ENCODE measurements around the gene RRP9. TPM values are rescaled to one million over a fixed set of nuclear protein-coding genes. Genes with fewer than 3 reads are reported as not detected.

Gene RRP9
- total and polyA plus RNA-seq, 2 donors (not counting 3 experiments of a cell fraction or from before 2014, with no cell fraction given), result 26.0 to 30.1 TPM

GRCh38 chr3:51966486-51966885, 24.8 kb upstream of the RRP9 start:
- TF ChIP-seq MAX (IDR thresholded peaks at IDR 0.05; ENCODE audit: insufficient read depth, insufficient read length) (no peak), EZH2 (IDR thresholded peaks at IDR 0.05; ENCODE audit: borderline replicate concordance, low read depth, low read length, severe bottlenecking) (no peak), MYC (IDR thresholded peaks at IDR 0.05; ENCODE audit: low read depth, low read length) (no peak), FOS (IDR thresholded peaks at IDR 0.05; ENCODE audit: borderline replicate concordance, insufficient read depth, low read length) (no peak), JUN (IDR thresholded peaks at IDR 0.05; ENCODE audit: borderline replicate concordance, insufficient read depth, insufficient read length, low read depth) (no peak), POLR2AphosphoS5 (IDR thresholded peaks at IDR 0.05; ENCODE audit: insufficient read depth, low read depth, low read length) (no peak), CTCF (IDR thresholded peaks at IDR 0.05; ENCODE audit: extremely low read depth in 1 of 2, insufficient read depth in 1 of 2, low read depth in 1 of 2, low read length in 2 of 2) (no peak), GATA2 (IDR thresholded peaks at IDR 0.05; ENCODE audit: insufficient read depth, insufficient read length, low read depth, low read length) (no peak), POLR2A (IDR thresholded peaks at IDR 0.05; ENCODE audit: low read depth, low read length) (no peak)
- H3K79me2 ChIP-seq (ENCODE audit: control insufficient read depth, insufficient read depth, low read length), result no peaks in the 10 kb centered on the region
- H3K36me3 ChIP-seq (ENCODE audit: control insufficient read depth in 2 of 2, extremely low read depth in 1 of 2, insufficient read depth in 2 of 2, low read length in 2 of 2), result no peaks in the 10 kb centered on the region
- H3K9ac ChIP-seq (replicated peaks; ENCODE audit: extremely low read depth, insufficient read depth, low read length), result peak overlapping the region; percentile 89
- no peaks in the 10 kb centered on the region for H3K9me1 ChIP-seq (replicated peaks; ENCODE audit: control insufficient read depth, extremely low read depth, insufficient read depth, low read length)
- no TSS peak for BruUV-seq (replicated peaks)
- no peaks in the 10 kb centered on the region for H3K9me3 ChIP-seq (replicated peaks; ENCODE audit: control insufficient read depth, insufficient read depth, low read length)
- peak overlapping the region; percentile 83 for H3K4me2 ChIP-seq (ENCODE audit: insufficient read depth, low read length)
- peaks cover 4% of the 10 kb centered on the region for H3K4me1 ChIP-seq (ENCODE audit: control insufficient read depth, extremely low read depth, insufficient read depth, low read length)
- POLR2A ChIA-PET, result no interaction called here
- peak overlapping the region; percentile 59 for H3K27ac ChIP-seq (ENCODE audit: insufficient read depth, low read depth, low read length)
- dilution Hi-C loops (cut with MboI; ENCODE audit: extremely low pct_ligation_motif_present, low sequenced_read_pairs), result no loop called here
- H3K27me3 ChIP-seq (ENCODE audit: control insufficient read depth in 2 of 2, insufficient read depth in 2 of 2, low read length in 2 of 2), result no peaks in the 10 kb centered on the region
- intact Hi-C loops (cut with micrococcal nuclease), result no loop called here
- no peaks in the 10 kb centered on the region for H4K20me1 ChIP-seq (replicated peaks; ENCODE audit: control insufficient read depth, extremely low read depth, insufficient read depth, low read length)
- no peak overlapping the region for H2AFZ ChIP-seq (ENCODE audit: low read depth, low read length)
- H3K4me3 ChIP-seq (replicated peaks in 1 of 3; ENCODE audit: insufficient read depth in 1 of 3, low read depth in 1 of 3, low read length in 3 of 3), result peak overlapping the region; percentile 37 to 75 (median 68)
- no peak for FAIRE-seq
- CTCF ChIA-PET, result interaction anchor here (3.4 to 3.5 kb wide), 2 partner anchors 9 to 16 kb away, joined by 13 to 14 read pairs; partner anchors contain the start of gene ACY1
- DNase-seq (ENCODE audit: low read depth, low spot score), result no peak

Data from endothelial cell of umbilical vein (primary cell).